Omental fat pad (tissue), 4 donors: ENCODE measurements around the gene MIF. TPM values are rescaled to one million over a fixed set of nuclear protein-coding genes. Genes with fewer than 3 reads are reported as not detected.
"Not testable (repeated sequence)": the region's sequence is repeated elsewhere in the genome, so short reads cannot be mapped to it uniquely, and the experiment has no call there.

Experiments used
- ATAC-seq: fragments of 150-250 bp; one replicate; pipeline ENCODE4 v1.9.1; 2016; ENCODE audit warnings: mild to moderate bottlenecking, moderate library complexity; ENCODE audit not compliant: low FRiP score
- DNase-seq: peaks from one replicate; pipeline ENCODE4 v3.0.0-alpha.2; 2019; ENCODE audit warnings: low spot score
- CTCF ChIP-seq, 3 donors: fragments of 450-650 bp; IDR thresholded peaks; one replicate each; pipeline ENCODE4 v1.5.1; 2016 to 2017; ENCODE audit warnings: antibody characterized with exemption in 3 of 3, mild to moderate bottlenecking in 3 of 3, moderate library complexity in 2 of 3
- total RNA-seq, 4 donors: library from RNA; depleted of rRNA; stranded (reverse); fragments of >200 nt; gene quantifications; one replicate each; pipeline ENCODE4 v1.1.0, GENCODE V29; 2016

Gene MIF
- total RNA-seq, 4 donors from 2014 or later, result 136 to 255 (median 235) TPM

GRCh38 chr22:23897320-23897719 is 3.1 kb downstream of the MIF start:
- ATAC-seq (no peak), DNase-seq (no peak)
- TF ChIP-seq CTCF (IDR thresholded peaks at IDR 0.05), result no peak

- DNase-seq, result no peak
- ATAC-seq, result no peak
- no peak for TF ChIP-seq CTCF (IDR thresholded peaks at IDR 0.05)
Measured at GRCh38 chr22:23898006-23898974, 4.1 kb downstream of the MIF start.

- TF ChIP-seq CTCF (IDR thresholded peaks at IDR 0.05), result no peak
- DNase-seq (no peak), ATAC-seq (no peak)
Measured at GRCh38 chr22:23899042-23899745, 5.0 kb downstream of the MIF start.

GRCh38 chr22:23900227-23900626 is 6.0 kb downstream of the MIF start:
- not testable (repeated sequence) for ATAC-seq, DNase-seq

GRCh38 chr22:23901600-23901999 is 7.4 kb downstream of the MIF start:
- DNase-seq, result no peak
- ATAC-seq, result no peak
- TF ChIP-seq CTCF (IDR thresholded peaks at IDR 0.05), result no peak

- ATAC-seq (peak; percentile 12), DNase-seq (no peak)
- TF ChIP-seq CTCF (IDR thresholded peaks at IDR 0.05), result no peak
Measured at GRCh38 chr22:23903328-23903971, 9.3 kb downstream of the MIF start.

- DNase-seq (no peak), ATAC-seq (no peak)
- no peak for TF ChIP-seq CTCF (IDR thresholded peaks at IDR 0.05)
Measured at GRCh38 chr22:23904573-23905254, 10.5 kb downstream of the MIF start.
